Vagina (tissue), 2 donors: ENCODE data around the gene SMIM17.

Source experiments
- POLR2AphosphoS5 ChIP-seq, 2 donors: sonication (generic); formaldehyde crosslinking; IDR thresholded peaks; one replicate each; pipeline ENCODE4 v1.9.0; 2017; ENCODE audit warnings: antibody characterized with exemption in 2 of 2, mild to moderate bottlenecking in 2 of 2, low read depth in 1 of 2; ENCODE audit not compliant: insufficient read depth in 1 of 2
- TF ChIP-seq, protein P1 (sequence below), 3 experiments: fragments of 450-650 bp in 2 of 3; fragments of 200-600 bp in 1 of 3; sonication (generic) in 1 of 3; IDR thresholded peaks; one replicate each; pipeline ENCODE4 v1.5.1; 2017 to 2019; ENCODE audit warnings: antibody characterized with exemption in 3 of 3, mild to moderate bottlenecking in 2 of 3, moderate library complexity in 2 of 3

DNA sequence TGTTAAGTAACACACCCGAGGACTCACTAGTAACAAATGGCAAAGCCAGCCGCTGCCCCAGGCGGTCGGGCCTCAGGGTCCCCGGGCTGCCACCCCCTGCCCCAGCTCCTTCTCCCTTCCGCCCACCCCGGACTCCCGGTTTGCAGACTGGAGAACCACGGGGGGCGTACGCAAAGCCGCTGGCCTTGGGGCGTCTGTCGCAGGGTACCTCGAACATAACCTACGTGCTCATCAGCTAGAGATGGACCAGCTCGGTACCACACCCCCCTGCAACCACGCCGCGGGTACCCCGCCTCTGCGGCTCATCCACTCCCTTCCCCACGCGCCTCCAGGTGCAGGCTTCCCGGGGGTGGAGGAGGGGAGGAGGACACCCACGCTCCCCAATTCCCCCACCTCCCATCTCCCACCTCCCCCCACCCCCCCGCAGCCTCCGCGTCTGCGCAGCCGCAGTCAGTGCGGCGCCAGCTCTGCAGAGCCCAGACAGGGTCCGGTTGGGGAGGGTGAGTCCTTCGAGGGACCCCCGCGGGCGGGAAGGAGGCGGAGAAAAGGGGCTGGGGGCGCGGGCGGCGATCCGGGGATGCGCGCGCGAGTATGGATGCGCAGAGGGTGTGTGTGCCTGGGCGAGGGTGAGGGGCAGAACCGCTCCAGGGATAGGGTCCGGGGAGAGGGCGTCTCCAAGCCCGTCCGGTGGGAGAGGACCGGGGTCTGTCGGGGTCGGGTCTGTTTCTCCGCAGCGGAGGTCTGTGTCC is at the start of gene SMIM17:
- no peak for TF ChIP-seq POLR2AphosphoS5 (IDR thresholded peaks at IDR 0.05; ENCODE audit: insufficient read depth in 1 of 2, low read depth in 1 of 2)
- TF ChIP-seq, protein P1, sequence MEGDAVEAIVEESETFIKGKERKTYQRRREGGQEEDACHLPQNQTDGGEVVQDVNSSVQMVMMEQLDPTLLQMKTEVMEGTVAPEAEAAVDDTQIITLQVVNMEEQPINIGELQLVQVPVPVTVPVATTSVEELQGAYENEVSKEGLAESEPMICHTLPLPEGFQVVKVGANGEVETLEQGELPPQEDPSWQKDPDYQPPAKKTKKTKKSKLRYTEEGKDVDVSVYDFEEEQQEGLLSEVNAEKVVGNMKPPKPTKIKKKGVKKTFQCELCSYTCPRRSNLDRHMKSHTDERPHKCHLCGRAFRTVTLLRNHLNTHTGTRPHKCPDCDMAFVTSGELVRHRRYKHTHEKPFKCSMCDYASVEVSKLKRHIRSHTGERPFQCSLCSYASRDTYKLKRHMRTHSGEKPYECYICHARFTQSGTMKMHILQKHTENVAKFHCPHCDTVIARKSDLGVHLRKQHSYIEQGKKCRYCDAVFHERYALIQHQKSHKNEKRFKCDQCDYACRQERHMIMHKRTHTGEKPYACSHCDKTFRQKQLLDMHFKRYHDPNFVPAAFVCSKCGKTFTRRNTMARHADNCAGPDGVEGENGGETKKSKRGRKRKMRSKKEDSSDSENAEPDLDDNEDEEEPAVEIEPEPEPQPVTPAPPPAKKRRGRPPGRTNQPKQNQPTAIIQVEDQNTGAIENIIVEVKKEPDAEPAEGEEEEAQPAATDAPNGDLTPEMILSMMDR (IDR thresholded peaks at IDR 0.05) = no peak
